Measurements from ENCODE around the gene AMPD3.

GRCh38 chr11:10456519-10456918 lies 1.5 kb downstream of the AMPD3 start:
- TF ChIP-seq POLR2AphosphoS5 (IDR thresholded peaks at IDR 0.05; ENCODE audit: insufficient read depth, low read depth, low read length): no peak
- TF ChIP-seq POLR2A (IDR thresholded peaks at IDR 0.05; ENCODE audit: low read depth, low read length): no peak
- TF ChIP-seq CTCF (IDR thresholded peaks at IDR 0.05; ENCODE audit: extremely low read depth in 1 of 2, insufficient read depth in 1 of 2, low read depth in 1 of 2, low read length in 2 of 2): no peak
- TF ChIP-seq MAX (IDR thresholded peaks at IDR 0.05; ENCODE audit: insufficient read depth, insufficient read length): no peak
- no peak for TF ChIP-seq FOS (IDR thresholded peaks at IDR 0.05; ENCODE audit: borderline replicate concordance, insufficient read depth, low read length)
- TF ChIP-seq EZH2 (IDR thresholded peaks at IDR 0.05; ENCODE audit: borderline replicate concordance, low read depth, low read length, severe bottlenecking): no peak
- no peak for TF ChIP-seq JUN (IDR thresholded peaks at IDR 0.05; ENCODE audit: borderline replicate concordance, insufficient read depth, insufficient read length, low read depth)
- TF ChIP-seq GATA2 (IDR thresholded peaks at IDR 0.05; ENCODE audit: insufficient read depth, insufficient read length, low read depth, low read length): no peak

Measured in endothelial cell of umbilical vein (primary cell).